Calu3 (cell line): Measurements from ENCODE around the gene PPFIBP1. TPM values are rescaled to one million over a fixed set of nuclear protein-coding genes. Genes with fewer than 3 reads are reported as not detected.

ENCODE experiments used
- BruUV-seq: library from RNA; stranded (reverse); fragments of 400-500 nt; replicated peaks from 2 replicates; lab custom pipeline; 2021; lab: Mats Ljungman, UMichigan
- CTCF ChIA-PET: fragments of 300-600 bp; sonication (Branson Sonifier 250); formaldehyde crosslinking; loops from one replicate; lab custom pipeline; 2022; ENCODE audit warnings: antibody characterized with exemption; lab: Charles Lee
- DNase-seq: peaks from one replicate; pipeline ENCODE4 v3.0.0; 2022
- H3K27ac Mint-ChIP-seq: one replicate; pipeline ENCODE4 v1.8.0; 2022; ENCODE audit warnings: mixed read lengths; ENCODE audit not compliant: unreplicated experiment
- H3K27me3 Mint-ChIP-seq: one replicate; pipeline ENCODE4 v1.8.0; 2022; ENCODE audit warnings: mixed read lengths; ENCODE audit not compliant: unreplicated experiment
- H3K36me3 Mint-ChIP-seq: one replicate; pipeline ENCODE4 v1.8.0; 2022; ENCODE audit warnings: mild to moderate bottlenecking, moderate library complexity, mixed read lengths; ENCODE audit not compliant: insufficient read depth, unreplicated experiment
- H3K4me1 Mint-ChIP-seq: one replicate; pipeline ENCODE4 v1.8.0; 2022; ENCODE audit warnings: mild to moderate bottlenecking, low read depth, mixed read lengths; ENCODE audit not compliant: unreplicated experiment
- H3K4me3 Mint-ChIP-seq: one replicate; pipeline ENCODE4 v1.8.0; 2022; ENCODE audit warnings: mild to moderate bottlenecking, low read depth, moderate library complexity, mixed read lengths; ENCODE audit not compliant: unreplicated experiment
- H3K9me3 Mint-ChIP-seq: one replicate; pipeline ENCODE4 v1.8.0; 2022; ENCODE audit warnings: low read depth, mixed read lengths; ENCODE audit not compliant: unreplicated experiment
- intact Hi-C: fragments of 100-400 bp; cut with micrococcal nuclease; formaldehyde crosslinking; loops from one replicate; pipeline ENCODE4 v1.10.0; 2022; ENCODE audit not compliant: unreplicated experiment
- total RNA-seq: library from RNA; stranded (reverse); gene quantifications from 2 replicates; pipeline ENCODE4 v1.2.3, GENCODE V29; 2022
- TF ChIP-seq, protein P1 (sequence below): fragments of 200-600 bp; IDR thresholded peaks from one replicate; pipeline ENCODE4 v1.8.0; 2022; ENCODE audit warnings: antibody characterized with exemption; ENCODE audit not compliant: unreplicated experiment

The PPFIBP1 gene
- total RNA-seq, 1 experiment from 2014 or later: 58.7 TPM

DNA sequence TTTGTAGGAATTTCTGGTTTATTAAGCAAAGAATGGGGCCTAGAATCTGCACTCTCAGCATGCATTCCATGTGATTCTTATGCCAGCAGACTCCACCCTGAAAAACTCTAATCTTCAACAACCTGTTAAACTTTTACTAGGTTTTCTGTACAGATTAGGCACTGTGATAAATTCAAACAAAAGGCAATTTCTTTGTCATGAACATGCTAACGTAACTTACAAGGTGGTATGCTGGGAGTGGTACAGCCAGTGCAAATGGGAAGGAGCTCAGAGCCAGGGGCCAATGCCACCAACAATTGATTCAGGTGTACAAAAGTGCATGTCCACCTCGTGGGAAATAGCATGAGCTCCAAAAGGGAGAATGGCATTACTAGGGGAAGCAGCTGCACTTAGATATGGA, 83.0 kb downstream of the PPFIBP1 start:
- no TSS peak for BruUV-seq
- H3K27ac Mint-ChIP-seq: peak overlapping the region; percentile 79
- TF ChIP-seq, protein P1, sequence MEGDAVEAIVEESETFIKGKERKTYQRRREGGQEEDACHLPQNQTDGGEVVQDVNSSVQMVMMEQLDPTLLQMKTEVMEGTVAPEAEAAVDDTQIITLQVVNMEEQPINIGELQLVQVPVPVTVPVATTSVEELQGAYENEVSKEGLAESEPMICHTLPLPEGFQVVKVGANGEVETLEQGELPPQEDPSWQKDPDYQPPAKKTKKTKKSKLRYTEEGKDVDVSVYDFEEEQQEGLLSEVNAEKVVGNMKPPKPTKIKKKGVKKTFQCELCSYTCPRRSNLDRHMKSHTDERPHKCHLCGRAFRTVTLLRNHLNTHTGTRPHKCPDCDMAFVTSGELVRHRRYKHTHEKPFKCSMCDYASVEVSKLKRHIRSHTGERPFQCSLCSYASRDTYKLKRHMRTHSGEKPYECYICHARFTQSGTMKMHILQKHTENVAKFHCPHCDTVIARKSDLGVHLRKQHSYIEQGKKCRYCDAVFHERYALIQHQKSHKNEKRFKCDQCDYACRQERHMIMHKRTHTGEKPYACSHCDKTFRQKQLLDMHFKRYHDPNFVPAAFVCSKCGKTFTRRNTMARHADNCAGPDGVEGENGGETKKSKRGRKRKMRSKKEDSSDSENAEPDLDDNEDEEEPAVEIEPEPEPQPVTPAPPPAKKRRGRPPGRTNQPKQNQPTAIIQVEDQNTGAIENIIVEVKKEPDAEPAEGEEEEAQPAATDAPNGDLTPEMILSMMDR: no peak
- peaks cover 5% of the 10 kb centered on the region for H3K36me3 Mint-ChIP-seq
- H3K4me3 Mint-ChIP-seq: peak overlapping the region; percentile 39
- H3K4me1 Mint-ChIP-seq: peaks cover 57% of the 10 kb centered on the region
- H3K27me3 Mint-ChIP-seq: no peaks in the 10 kb centered on the region
- H3K9me3 Mint-ChIP-seq: peaks cover 4% of the 10 kb centered on the region
- CTCF ChIA-PET: no interaction called here
- peak; percentile 43 for DNase-seq
- intact Hi-C loops: no loop called here

GRCh38 chr12:27607591-27607990, 83.6 kb downstream of the PPFIBP1 start:
- Mint-ChIP-seq H3K9me3 (peaks cover 4% of the 10 kb centered on the region), H3K27me3 (no peaks in the 10 kb centered on the region), H3K4me3 (peak overlapping the region; percentile 39), H3K4me1 (peaks cover 59% of the 10 kb centered on the region), H3K27ac (peak overlapping the region; percentile 79), H3K36me3 (peaks cover 5% of the 10 kb centered on the region)
- CTCF ChIA-PET: no interaction called here
- TF ChIP-seq, protein P1: no peak
- no TSS peak for BruUV-seq
- DNase-seq: no peak
- intact Hi-C loops: no loop called here

DNA sequence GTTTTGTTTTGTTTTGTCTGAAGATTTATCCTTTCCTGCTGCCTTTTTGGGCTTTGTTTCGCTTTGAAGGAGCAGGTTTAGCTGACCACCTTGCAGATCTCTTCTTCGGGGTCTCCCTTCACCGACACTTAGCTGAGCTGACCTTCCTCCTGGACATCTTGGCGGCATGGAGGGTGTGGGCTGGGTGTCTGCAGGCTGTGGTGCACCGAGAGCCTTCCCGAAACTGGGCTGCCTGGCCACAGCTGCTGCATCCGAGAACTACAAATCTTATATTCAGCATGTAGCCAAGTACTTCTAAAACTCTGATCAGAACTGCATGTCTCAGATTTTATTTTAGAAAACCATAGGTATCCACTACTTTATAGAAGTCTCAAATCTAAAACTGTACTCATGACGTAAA, 84.9 kb downstream of the PPFIBP1 start:
- no TSS peak for BruUV-seq
- Mint-ChIP-seq H3K4me1 (peaks cover 59% of the 10 kb centered on the region), H3K27ac (no peak overlapping the region), H3K4me3 (no peak overlapping the region), H3K36me3 (peaks cover 5% of the 10 kb centered on the region), H3K9me3 (peaks cover 4% of the 10 kb centered on the region), H3K27me3 (no peaks in the 10 kb centered on the region)
- intact Hi-C loops: no loop called here
- DNase-seq: no peak
- TF ChIP-seq, protein P1: no peak
- CTCF ChIA-PET: no interaction called here

GRCh38 chr12:27610374-27610773, 86.4 kb downstream of the PPFIBP1 start:
- no TSS peak for BruUV-seq
- intact Hi-C loops: no loop called here
- no peak for DNase-seq
- H3K4me1 Mint-ChIP-seq: peaks cover 63% of the 10 kb centered on the region
- peaks cover 5% of the 10 kb centered on the region for H3K36me3 Mint-ChIP-seq
- H3K27me3 Mint-ChIP-seq: no peaks in the 10 kb centered on the region
- CTCF ChIA-PET: no interaction called here
- no peak overlapping the region for H3K27ac Mint-ChIP-seq
- H3K9me3 Mint-ChIP-seq: no peaks in the 10 kb centered on the region
- TF ChIP-seq, protein P1: no peak
- H3K4me3 Mint-ChIP-seq: no peak overlapping the region
